Right renal pelvis (tissue), 4 donors: ENCODE results near the gene STARD6. TPM values are rescaled to one million over a fixed set of nuclear protein-coding genes. Genes with fewer than 3 reads are reported as not detected.
A peak's percentile ranks its signal among the peaks of the same experiment; 100 is the strongest.
"Not testable (repeated sequence)": the region's sequence is repeated elsewhere in the genome, so short reads cannot be mapped to it uniquely, and the experiment has no call there.

ENCODE experiments used
- DNase-seq, 4 donors: peaks; one replicate each; pipeline ENCODE4 v3.0.0-alpha.2; 2013; ENCODE audit warnings: low read depth in 4 of 4, low spot score in 3 of 4, missing footprints in 1 of 4
- polyA plus RNA-seq, 4 donors: library from polyadenylated mRNA; unstranded; fragments of 120-200 nt; gene quantifications; one replicate each; pipeline ENCODE4 v1.2.1, GENCODE V29; 2013; ENCODE audit not compliant: insufficient read length in 4 of 4

STARD6 gene
- under 1 TPM; 0.19 to 0.35 (median 0.22) TPM for polyA plus RNA-seq

- DNase-seq: peak; percentile 77 to 83 (median 80)
Measured at GRCh38 chr18:54357660-54358494, at the start of gene STARD6, which contains the start of gene C18orf54. TSS of gene STARD6 (minus strand) at chr18:54357858. CDS start at chr18:54354573, 3,285 bp downstream. TSS of gene C18orf54 (plus strand) at chr18:54357906. CDS start at chr18:54360573, 2,667 bp downstream.

GRCh38 chr18:54405290-54405689 lies 47.6 kb upstream of the STARD6 start:
- DNase-seq: no peak

- no peak for DNase-seq
Measured at GRCh38 chr18:54396760-54397159, 39.1 kb upstream of the STARD6 start.

- no peak for DNase-seq
Measured at GRCh38 chr18:54393648-54394294, 36.1 kb upstream of the STARD6 start.

GRCh38 chr18:54392543-54393023 lies 34.9 kb upstream of the STARD6 start:
- peak; percentile 43 to 49 (median 48) for DNase-seq

GRCh38 chr18:54390838-54391237 lies 33.2 kb upstream of the STARD6 start:
- DNase-seq: no peak

- DNase-seq: no peak
Measured at GRCh38 chr18:54389143-54389505, 31.5 kb upstream of the STARD6 start.

- no peak for DNase-seq
Measured at GRCh38 chr18:54388203-54389142, 30.8 kb upstream of the STARD6 start.

- no peak for DNase-seq
Measured at GRCh38 chr18:54387631-54388030, 30.0 kb upstream of the STARD6 start.

GRCh38 chr18:54386800-54387495 lies 29.3 kb upstream of the STARD6 start:
- DNase-seq: not testable (repeated sequence)

- DNase-seq: no peak
Measured at GRCh38 chr18:54386043-54386442, 28.4 kb upstream of the STARD6 start.

- DNase-seq: no peak
Measured at GRCh38 chr18:54382733-54383252, 25.1 kb upstream of the STARD6 start.

- no peak for DNase-seq
Measured at GRCh38 chr18:54382076-54382475, 24.4 kb upstream of the STARD6 start.

- no peak for DNase-seq
Measured at GRCh38 chr18:54381640-54382039, 24.0 kb upstream of the STARD6 start.

- no peak for DNase-seq
Measured at GRCh38 chr18:54378057-54378456, 20.4 kb upstream of the STARD6 start.

GRCh38 chr18:54360406-54360805 lies 2.7 kb upstream of the STARD6 start:
- no peak for DNase-seq

- peak in 2 of 4 donors; percentile 0 to 13 for DNase-seq
Measured at GRCh38 chr18:54359233-54359632, 1.6 kb upstream of the STARD6 start.

GRCh38 chr18:54358495-54359040 lies 910 bp upstream of the STARD6 start:
- DNase-seq: peak in 1 of 4 donors; percentile 8

GRCh38 chr18:54357082-54357659 lies 487 bp downstream of the STARD6 start:
- DNase-seq: peak in 1 of 4 donors; percentile 2
